ENCODE data around the gene ACCS.

ACCS gene

DNA sequence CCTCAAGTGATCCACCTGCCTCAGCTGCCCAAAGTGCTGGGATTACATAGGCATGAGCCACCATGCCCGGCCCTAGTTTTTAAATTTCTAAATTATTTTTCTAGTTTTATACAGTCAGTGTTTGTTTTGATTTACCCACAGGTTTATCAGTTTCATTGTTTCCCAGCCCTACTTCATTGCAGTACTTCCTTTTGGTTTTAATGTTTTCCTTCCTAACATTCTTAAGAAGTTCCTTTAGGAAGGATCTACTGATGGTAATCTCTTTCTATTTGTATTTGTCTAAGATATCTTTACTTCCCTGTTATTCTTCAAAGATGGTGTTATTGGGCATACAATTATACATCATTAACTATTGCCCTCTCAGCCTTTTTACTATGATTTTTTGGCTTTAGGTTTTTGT lies 24.5 kb downstream of the ACCS start:
- TF ChIP-seq GATA3 (IDR thresholded peaks at IDR 0.05; ENCODE audit: low read depth, low read length) (no peak), GATA2 (IDR thresholded peaks at IDR 0.05; ENCODE audit: low read depth, low read length) (no peak)

DNA sequence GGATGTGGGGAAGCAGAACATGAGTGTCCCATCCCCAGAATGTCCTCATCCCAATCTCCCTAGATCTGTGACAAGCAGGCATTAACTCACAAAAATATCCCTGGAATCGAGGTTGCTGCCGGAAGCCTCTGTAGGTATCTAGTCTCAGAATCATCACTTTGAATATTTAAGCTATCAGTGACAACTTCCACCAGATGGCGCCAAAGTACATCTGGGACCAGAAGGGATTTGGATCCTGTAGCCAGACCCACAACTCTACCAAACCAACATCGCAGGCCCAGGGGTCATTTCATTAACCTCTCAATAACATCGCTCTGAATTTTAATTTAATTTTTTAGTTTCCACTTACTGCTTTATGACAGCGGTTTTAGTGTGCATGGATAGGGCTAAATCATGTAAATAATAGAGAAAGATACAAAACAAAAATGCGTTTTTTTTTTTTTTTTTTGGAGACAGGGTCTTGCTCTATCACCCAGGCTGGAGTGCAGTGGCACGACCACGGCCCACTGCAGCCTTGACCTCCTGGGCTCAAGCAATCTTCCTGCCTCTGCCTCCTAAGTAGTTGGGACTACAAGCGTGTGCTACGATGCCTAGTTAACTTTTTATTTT lies 28.3 kb downstream of the ACCS start:
- TF ChIP-seq GATA3 (IDR thresholded peaks at IDR 0.05; ENCODE audit: low read depth, low read length) = no peak
- TF ChIP-seq GATA2 (IDR thresholded peaks at IDR 0.05; ENCODE audit: low read depth, low read length) = peak; percentile 45

DNA sequence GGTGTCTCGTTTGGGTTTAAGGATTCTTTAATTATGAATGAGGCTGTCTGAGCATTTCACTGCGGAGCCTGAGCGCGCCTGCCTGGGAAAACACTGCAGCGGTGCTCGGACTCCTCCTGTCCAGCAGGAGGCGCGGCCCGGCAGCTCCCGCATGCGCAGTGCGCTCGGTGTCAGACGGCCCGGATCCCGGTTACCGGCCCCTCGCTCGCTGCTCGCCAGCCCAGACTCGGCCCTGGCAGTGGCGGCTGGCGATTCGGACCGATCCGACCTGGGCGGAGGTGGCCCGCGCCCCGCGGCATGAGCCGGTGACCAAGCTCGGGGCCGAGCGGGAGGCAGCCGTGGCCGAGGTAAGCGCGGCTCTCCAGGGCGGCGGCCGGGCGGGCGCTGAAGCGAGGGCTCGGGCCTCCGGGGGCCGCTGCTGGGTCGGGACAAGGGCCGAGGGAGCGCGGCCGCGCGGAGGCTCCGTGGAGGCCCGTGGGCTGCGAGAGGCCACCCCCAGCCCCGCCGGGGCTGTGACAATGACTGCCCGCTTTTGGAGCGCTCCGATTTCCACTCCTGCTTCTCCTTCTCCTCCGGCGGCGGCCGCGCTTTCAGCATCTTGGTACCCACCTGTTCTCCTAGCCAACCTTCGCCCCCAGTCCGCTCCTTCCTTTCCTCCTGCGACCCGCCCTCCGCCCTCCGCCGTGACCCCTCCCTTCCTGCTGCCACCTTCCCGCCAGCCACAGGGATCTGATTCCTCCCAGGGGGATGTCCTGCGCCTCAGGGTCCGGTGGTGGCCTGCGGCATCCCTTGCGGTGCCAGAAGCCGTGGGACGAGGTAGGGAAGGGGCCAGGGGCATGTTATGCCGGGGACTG lies 29.7 kb downstream of the ACCS start, which contains the start of gene EXT2:
Gene EXT2 (plus strand): TSS at position 173 of the 854 bp plus-strand sequence. CDS start 12,035 bp downstream, outside the sequence.
- TF ChIP-seq GATA2 (IDR thresholded peaks at IDR 0.05; ENCODE audit: low read depth, low read length) = no peak
- TF ChIP-seq GATA3 (IDR thresholded peaks at IDR 0.05; ENCODE audit: low read depth, low read length) = no peak

DNA sequence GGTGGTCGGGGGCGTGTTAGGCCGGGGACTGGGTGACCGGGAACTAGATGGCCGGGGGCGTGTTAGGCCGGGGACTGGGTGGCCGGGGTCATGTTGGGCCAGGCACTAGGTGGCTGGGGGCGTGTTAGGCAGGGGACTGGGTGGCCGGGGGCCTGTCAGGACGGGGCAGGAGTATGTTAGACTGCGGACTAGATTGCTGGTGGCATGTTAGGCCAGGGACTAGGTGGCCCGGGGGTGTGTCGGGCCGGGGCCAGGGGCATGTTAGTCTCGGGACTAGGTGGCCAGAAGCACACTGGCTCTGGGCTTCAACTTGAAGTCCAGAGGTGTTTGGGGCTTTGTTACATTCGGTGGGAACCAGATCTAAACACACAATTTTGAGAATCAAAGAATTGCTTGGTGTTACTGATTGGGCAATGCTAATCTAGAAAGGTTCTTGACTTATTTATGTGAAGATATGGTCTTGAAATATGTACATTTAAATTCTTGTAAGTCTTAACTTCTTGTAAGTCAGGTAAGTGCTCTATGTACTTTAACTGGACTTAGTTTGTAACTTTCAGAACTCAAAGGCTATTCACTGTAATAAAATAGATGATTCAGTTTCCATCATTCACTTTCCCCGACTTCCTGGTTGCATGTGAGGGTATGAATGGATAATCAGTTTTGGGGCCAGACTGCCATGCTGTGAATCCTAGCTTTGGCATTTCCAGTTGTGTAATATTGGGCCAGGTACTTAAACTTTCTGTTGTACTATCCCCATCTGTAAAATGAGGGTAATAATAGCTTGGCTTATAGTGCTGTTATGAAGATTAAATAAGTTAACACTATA lies 30.5 kb downstream of the ACCS start:
- TF ChIP-seq GATA3 (IDR thresholded peaks at IDR 0.05; ENCODE audit: low read depth, low read length) (no peak), GATA2 (IDR thresholded peaks at IDR 0.05; ENCODE audit: low read depth, low read length) (no peak)

DNA sequence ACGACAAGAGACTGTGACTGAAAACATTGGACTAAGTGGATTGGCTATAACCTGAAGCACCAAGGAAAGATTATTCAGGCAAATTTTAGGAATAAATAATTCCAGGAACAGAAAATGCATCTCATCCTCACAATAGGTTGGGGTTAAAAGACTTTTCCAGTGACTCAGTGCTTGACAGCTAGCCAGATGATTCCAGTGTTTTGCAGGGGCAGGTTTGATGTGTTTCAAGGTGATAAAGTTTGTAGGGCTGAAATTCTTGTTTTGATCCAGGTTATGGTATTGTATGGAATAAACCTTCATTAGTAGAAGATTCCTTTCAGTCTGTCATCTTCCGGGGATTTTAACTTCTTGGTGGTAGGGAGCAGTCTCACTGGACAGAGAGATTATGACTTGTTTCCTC lies 31.8 kb downstream of the ACCS start:
- TF ChIP-seq GATA2 (IDR thresholded peaks at IDR 0.05; ENCODE audit: low read depth, low read length) = no peak
- no peak for TF ChIP-seq GATA3 (IDR thresholded peaks at IDR 0.05; ENCODE audit: low read depth, low read length)

DNA sequence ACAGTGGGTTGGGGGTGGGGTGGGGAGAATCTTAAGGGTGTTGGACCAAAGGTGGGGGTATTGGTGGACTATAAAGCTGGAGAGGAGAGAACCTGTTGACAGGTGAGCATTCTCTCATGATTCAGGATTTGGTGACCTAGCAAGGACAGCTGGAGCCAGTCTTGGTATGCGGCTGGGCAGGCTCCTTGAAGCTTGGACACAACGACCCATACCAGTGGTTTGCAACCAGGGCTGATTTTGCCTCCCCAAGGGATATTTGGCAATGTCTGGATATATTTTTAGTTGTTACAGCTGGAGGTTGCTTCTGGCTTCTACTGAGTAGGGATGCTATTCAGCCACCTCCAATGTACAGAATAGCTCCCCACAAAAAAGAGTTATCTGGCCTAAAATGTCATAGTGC lies 35.0 kb downstream of the ACCS start:
- TF ChIP-seq GATA2 (IDR thresholded peaks at IDR 0.05; ENCODE audit: low read depth, low read length) (no peak), GATA3 (IDR thresholded peaks at IDR 0.05; ENCODE audit: low read depth, low read length) (no peak)

DNA sequence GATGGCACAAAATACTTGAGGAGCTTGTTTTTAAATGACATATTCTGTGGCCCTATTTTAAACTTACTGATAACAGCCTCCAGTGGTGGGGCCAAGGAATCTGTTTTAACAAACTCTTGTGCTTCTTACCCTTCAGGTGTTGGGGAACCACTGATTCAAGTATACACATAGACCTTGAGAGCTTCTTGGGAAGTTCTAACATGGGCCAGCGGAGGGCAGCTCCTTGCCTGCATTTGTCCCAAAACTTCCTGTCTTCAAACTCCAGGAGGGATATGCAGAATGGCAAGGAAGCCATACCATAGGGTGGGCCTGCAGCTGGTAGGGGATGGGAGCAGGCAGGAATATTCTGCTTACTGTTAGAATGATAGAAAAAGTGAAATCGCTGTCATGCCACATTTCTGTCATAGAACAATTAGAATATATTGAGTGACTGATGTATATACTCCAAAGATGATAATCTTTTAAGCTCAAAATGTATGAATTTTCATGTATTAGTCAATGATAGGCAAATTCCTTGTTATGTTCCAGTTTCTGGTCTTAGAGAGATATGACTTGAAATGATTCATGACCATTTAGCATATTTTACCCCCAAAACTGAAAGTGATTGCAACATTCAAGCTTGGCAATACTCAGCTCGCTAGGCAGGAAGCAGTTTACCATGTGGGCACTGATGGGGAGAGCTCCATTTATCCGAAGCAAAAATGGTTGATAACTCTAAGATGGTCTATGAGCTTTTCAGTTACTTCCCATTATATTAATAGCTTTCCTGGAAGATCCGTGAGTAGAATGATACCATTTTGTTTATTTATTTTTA lies 38.6 kb downstream of the ACCS start:
- TF ChIP-seq GATA3 (IDR thresholded peaks at IDR 0.05; ENCODE audit: low read depth, low read length) = no peak
- no peak for TF ChIP-seq GATA2 (IDR thresholded peaks at IDR 0.05; ENCODE audit: low read depth, low read length)

DNA sequence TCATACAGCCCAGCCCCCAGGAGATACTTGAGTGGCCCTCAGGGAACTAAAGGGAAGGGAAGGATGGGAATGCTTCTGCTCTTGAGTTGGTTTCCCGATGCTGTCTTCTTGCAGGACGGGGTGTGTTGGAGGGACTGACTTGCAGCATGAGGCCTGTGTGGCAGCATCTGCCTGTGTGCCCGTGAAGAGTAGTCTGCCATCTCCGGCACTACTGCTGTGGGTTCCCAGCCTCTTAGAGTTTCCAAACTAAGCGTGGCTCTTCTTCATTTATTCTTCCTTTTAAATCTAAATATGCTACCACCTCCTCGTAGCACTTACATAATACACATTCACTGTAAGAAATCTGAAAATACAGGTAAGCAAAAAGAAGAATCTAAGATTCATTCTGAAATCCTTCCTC lies 42.2 kb downstream of the ACCS start:
- TF ChIP-seq GATA3 (IDR thresholded peaks at IDR 0.05; ENCODE audit: low read depth, low read length) (no peak), GATA2 (IDR thresholded peaks at IDR 0.05; ENCODE audit: low read depth, low read length) (no peak)

DNA sequence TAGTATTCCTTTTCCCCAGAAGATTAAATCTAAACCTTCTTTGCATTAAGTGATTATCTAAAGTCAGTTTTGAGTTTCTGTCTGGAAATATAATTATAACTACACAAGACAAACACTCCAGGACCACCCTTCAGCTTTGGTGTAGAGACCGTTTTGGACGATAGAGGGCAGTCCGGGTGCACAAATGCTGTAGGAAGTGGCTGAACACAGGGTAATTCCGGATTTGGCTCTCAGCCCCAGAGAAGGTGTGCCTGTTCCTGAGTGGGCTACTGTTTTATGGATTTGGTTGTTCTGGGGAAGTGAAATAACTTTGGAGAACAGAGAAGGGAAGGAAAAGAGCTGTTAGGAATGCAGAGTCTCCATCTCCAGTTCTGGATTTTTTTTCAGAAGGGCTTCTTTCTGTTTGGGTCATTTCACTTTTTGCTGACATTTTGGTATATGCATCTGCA lies 44.2 kb downstream of the ACCS start:
- TF ChIP-seq GATA3 (IDR thresholded peaks at IDR 0.05; ENCODE audit: low read depth, low read length) (no peak), GATA2 (IDR thresholded peaks at IDR 0.05; ENCODE audit: low read depth, low read length) (no peak)

DNA sequence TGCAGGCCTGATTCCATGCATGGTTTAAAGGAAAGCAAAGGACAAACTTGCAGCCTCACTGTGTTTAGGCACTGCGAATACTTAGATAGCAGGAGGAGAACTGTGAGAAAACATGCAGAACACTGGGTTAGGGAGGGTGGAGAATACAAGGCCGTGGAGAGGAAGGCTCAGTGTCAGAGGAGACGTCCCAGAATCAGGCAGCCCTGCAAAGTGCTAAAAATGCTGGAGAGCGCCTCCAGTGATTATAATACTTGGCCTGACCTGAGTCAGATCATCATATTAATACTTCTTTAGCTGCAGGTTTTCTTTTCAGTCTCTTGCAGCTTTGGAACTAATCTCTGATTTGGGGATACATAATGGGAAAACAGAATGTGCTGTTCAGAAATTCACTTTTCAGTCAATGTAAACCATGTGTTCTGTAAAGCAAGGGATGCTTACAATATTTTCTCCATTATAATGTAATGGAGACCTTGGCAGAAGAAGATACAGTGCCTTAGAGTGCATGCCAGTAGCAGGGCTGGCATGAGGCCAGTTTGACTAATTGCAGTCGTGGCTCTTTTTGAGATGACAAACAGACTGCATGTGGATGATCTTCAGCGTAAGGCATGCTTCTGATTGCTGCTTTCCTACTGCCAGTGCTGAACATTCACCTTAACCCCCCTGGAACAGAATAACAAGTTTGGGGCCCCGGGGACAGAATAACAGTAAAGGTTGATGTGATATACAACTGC lies 46.2 kb downstream of the ACCS start:
- TF ChIP-seq GATA2 (IDR thresholded peaks at IDR 0.05; ENCODE audit: low read depth, low read length) = no peak
- TF ChIP-seq GATA3 (IDR thresholded peaks at IDR 0.05; ENCODE audit: low read depth, low read length) = no peak

DNA sequence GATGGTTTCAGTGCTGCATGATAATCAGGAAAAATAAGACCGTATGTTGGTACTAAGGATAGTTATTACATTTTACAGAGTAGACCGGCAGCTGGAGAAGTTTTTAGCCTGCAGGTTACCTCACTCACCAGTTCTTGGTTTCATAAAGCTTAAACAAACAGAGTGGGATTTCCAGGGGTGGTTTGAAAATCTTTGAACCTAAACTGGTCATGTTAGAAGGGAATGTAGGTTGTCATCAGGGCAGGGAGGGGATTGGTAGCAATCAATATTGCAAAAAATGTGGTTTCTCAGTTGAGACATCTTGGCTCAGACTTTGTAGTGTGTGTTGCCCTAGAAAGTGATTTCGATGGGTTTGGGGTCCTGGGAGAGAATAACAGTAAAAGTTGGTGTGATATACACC lies 46.9 kb downstream of the ACCS start:
- TF ChIP-seq GATA3 (IDR thresholded peaks at IDR 0.05; ENCODE audit: low read depth, low read length) (no peak), GATA2 (IDR thresholded peaks at IDR 0.05; ENCODE audit: low read depth, low read length) (no peak)

DNA sequence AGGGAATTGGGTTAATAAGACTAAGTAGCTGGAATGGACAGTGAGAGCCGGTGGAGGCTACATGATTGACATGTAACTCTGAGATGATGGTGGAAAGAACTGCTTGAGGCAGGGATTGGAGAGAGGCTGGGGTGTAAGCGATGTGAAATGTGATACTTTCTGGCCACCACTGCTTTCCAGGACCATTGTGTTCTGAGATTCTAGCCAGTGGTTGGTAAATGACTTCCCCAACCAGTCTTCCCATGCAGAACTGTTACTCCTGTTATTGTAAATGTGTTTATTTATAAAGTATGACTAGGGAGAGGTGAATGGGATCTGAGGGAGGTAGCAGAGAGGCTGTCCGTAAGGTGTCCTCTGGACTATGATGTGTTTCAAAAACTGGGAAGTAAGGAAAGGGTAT lies 47.5 kb downstream of the ACCS start:
- TF ChIP-seq GATA2 (IDR thresholded peaks at IDR 0.05; ENCODE audit: low read depth, low read length) (no peak), GATA3 (IDR thresholded peaks at IDR 0.05; ENCODE audit: low read depth, low read length) (no peak)

Data from SH-SY5Y (cell line).